Measurements from ENCODE around the gene MAGED1.
"Not testable (repeated sequence)": the region's sequence is repeated elsewhere in the genome, so short reads cannot be mapped to it uniquely, and the experiment has no call there.

The MAGED1 gene

GRCh38 chrX:51899741-51900140 lies 6.3 kb downstream of the MAGED1 start:
- no peak for DNase-seq

- no peak for DNase-seq
Observed at GRCh38 chrX:51902510-51903050, 9.2 kb downstream of the MAGED1 start.

DNA sequence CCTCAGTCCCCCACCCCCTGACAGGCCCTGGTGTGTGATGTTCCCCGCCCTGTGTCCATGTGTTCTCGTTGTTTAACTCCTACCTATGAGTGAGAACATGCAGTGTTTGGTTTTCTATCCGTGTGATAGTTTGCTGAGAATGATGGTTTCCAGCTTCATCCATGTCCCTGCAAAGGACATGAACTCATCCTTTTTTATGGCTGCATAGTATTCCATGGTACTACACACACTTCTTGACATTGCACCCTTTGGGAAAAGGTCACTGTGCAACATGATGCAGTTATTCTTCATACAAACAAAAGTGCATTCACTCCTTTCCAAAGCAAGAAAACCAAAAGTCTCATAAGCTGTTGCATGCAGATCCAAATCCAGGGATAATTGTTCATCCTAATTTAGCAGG lies 11.7 kb downstream of the MAGED1 start:
- not testable (repeated sequence) for DNase-seq

DNA sequence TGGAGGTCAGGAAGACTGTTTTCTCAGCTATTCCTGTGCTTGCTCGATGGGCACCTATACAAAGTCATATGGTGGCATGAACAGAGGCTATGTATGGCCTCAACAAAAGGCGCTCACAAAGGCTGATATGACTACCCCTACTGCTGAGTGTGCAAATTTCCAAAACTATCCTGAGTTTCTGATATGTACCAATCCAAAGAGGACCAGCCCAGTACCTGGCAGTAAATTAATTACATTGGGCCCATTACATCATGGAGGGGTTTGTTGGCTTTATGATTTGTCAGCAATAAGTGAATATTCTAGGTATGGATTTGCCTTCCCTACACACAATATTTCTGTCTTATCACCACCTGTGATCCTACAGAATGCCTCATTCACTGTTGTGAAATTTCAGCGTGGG lies 12.3 kb downstream of the MAGED1 start:
- DNase-seq = no peak

GRCh38 chrX:51917604-51918003 lies 24.2 kb downstream of the MAGED1 start:
- no peak for DNase-seq

- DNase-seq = no peak
Observed at GRCh38 chrX:51922561-51922960, 29.1 kb downstream of the MAGED1 start.

DNA sequence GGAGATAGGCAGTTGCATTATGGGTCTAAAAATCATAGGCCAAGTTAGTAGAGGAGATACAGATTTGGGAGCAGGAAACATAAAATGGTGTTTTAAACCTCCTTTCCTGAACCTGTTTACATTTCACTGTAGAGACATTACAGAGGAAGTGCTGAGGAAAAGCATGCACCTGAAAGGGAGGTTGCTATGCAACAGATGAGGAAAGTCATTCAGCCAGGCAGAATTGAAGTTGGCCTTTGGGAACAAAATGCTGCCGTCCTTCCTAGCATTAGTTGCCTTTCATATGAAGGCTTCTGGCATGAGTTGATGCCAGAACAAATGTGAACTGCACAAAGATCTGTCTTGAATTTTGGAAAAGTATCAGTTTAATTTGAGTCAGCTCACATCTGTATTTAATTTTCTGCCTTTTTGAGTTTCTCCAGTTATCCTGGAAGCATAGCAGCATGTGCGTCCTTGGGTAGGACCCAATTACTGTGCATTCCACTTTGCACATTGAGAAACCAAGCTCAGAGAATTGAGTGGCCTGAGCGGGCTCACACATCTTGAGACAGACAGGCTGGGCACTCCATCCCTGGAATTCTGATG lies 38.2 kb downstream of the MAGED1 start:
- DNase-seq = no peak

Data from NCI-H187 (cell line).